OCI-LY1 (cell line): ENCODE measurements around the gene NOP14.
"Not testable (repeated sequence)": the region's sequence is repeated elsewhere in the genome, so short reads cannot be mapped to it uniquely, and the experiment has no call there.

ENCODE experiments used
- CTCF ChIP-seq: fragments of 200-600 bp; sonication (generic), shearing (Covaris generic); IDR thresholded peaks from 2 replicates; pipeline ENCODE4 v1.5.1; 2017; ENCODE audit warnings: mild to moderate bottlenecking, antibody characterized with exemption, low read length, moderate library complexity, mixed read lengths
- EZH2 ChIP-seq: fragments of 200-600 bp; sonication (generic), shearing (Covaris generic); IDR thresholded peaks from 2 replicates; pipeline ENCODE4 v1.8.0; 2017; ENCODE audit warnings: borderline replicate concordance, mixed run types, mild to moderate bottlenecking, antibody characterized with exemption, low read length, moderate library complexity, mixed read lengths

- TF ChIP-seq EZH2, CTCF: not testable (repeated sequence)
These were observed 2.8 kb downstream of the NOP14 start for GRCh38 chr4:2960450-2960849.
